ENCODE results near the gene CRYM. TPM values are rescaled to one million over a fixed set of nuclear protein-coding genes. Genes with fewer than 3 reads are reported as not detected.
"Not testable (repeated sequence)": the region's sequence is repeated elsewhere in the genome, so short reads cannot be mapped to it uniquely, and the experiment has no call there.

Gene CRYM
- total RNA-seq, 1 donor from 2014 or later: 0.79 TPM

DNA sequence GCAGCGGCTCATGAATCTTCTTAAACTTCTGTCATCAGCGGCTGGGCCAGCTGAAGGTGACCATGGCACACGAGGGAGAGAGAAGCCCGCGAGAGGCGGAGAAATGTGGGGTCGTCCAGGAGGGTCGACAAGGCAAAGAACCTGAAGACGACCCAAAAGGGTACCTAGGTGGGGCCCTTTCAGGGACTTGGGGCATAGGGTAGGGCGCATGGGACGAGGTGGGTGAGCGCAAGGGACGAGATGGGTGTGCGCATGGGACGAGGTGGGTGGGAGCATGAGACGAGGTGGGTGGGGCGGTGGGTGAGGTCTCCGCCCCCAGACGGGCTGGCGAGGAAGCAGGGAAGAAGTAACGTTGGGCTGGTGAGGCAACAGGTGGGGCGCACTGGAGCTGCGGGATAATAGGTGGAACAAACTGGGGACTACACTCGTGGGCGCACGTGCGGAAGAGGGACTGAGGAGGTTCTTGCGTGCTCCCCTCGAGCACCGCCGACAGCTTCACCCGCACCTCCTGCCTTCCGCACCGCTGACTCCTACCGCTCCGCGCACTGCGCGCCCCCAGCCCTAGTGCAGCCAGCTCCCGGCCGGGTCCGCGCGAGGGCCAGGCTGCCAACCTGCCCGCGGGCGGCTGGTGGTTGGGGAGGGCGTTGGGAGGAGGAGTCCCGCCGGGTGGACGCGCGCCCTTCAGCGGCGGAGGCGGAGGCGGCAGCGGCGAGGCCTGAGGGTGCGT, 23.2 kb upstream of the CRYM start:
- peak overlapping the region; percentile 88 for H3K4me3 ChIP-seq (ENCODE audit: low read depth, low read length)
- no peaks in the 10 kb centered on the region for H3K27me3 ChIP-seq (ENCODE audit: control insufficient read depth, insufficient read depth, low read length)
- DNase-seq (ENCODE audit: low read depth) (peak; percentile 80), FAIRE-seq (no peak)
- H3K36me3 ChIP-seq (ENCODE audit: control insufficient read depth, insufficient read depth, low read length): no peaks in the 10 kb centered on the region
- TF ChIP-seq, protein P1, sequence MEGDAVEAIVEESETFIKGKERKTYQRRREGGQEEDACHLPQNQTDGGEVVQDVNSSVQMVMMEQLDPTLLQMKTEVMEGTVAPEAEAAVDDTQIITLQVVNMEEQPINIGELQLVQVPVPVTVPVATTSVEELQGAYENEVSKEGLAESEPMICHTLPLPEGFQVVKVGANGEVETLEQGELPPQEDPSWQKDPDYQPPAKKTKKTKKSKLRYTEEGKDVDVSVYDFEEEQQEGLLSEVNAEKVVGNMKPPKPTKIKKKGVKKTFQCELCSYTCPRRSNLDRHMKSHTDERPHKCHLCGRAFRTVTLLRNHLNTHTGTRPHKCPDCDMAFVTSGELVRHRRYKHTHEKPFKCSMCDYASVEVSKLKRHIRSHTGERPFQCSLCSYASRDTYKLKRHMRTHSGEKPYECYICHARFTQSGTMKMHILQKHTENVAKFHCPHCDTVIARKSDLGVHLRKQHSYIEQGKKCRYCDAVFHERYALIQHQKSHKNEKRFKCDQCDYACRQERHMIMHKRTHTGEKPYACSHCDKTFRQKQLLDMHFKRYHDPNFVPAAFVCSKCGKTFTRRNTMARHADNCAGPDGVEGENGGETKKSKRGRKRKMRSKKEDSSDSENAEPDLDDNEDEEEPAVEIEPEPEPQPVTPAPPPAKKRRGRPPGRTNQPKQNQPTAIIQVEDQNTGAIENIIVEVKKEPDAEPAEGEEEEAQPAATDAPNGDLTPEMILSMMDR (IDR thresholded peaks at IDR 0.05; ENCODE audit: insufficient read depth, low read length, severe bottlenecking): peak; percentile 30

DNA sequence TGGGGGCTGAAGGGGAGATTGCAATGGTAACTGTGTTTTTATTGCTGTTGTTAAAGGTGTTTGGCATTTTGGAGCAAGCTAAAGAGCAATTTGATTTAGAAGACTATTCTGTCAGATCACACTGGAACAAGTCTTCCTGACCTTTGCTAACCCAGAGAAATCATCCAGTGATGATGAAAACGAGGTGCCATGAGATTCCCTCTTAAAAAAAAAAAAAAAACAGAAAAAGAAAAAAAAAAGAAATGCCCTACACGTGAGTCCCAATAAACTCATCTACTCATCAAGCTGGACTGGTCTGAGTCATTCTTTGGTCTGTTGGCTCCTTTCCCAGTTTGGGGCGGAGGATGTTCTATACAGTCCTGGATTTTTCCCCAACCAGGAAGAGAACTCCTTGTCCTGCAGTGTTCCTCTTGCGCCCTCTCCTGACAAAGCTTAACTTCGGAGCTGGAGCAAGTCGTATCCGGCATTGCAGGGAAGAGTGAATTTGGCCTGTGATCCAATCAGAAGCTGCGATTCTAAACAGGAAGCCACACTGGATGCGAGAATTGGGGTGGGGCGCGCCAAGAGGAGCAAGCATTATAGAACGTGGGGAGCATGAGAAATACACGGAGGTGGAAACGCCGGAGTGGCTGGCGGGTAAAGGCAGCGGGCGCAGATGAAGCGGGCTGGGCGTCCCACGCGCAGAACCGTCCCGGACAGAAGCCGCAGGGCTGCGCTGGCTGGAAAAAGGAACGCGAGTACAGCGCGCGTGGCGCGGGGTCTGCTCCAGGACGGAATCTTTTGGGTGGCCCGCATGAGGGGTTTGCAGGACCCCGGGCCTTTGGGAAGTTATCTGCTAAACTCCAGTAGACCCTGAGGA, 22.4 kb upstream of the CRYM start:
- FAIRE-seq (peak; percentile 90), DNase-seq (ENCODE audit: low read depth) (peak; percentile 100)
- Histone ChIP-seq H3K36me3 (ENCODE audit: control insufficient read depth, insufficient read depth, low read length) (no peaks in the 10 kb centered on the region), H3K27me3 (ENCODE audit: control insufficient read depth, insufficient read depth, low read length) (no peaks in the 10 kb centered on the region), H3K4me3 (ENCODE audit: low read depth, low read length) (peak overlapping the region; percentile 88)
- TF ChIP-seq, protein P1 (IDR thresholded peaks at IDR 0.05; ENCODE audit: insufficient read depth, low read length, severe bottlenecking): peak; percentile 82

DNA sequence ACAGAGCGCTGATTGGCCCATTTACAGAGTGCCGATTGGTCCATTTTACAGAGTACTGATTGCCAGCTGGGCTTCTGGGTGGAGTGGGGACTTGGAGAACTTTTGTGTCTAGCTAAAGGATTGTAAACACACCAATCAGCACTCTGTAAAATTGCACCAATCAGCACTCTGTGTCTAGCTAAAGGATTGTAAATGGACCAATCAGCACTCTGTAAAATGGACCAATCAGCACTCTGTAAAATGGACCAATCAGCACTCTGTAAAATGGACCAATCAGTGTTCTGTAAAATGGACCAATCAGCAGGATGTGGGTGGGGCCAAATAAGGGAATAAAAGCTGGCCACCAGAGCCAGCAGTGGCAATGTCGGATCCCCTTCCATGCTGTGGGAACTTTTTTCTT, 11.7 kb upstream of the CRYM start:
- not testable (repeated sequence) for FAIRE-seq; H3K4me3 ChIP-seq (ENCODE audit: low read depth, low read length); H3K36me3 ChIP-seq (ENCODE audit: control insufficient read depth, insufficient read depth, low read length); DNase-seq (ENCODE audit: low read depth); H3K27me3 ChIP-seq (ENCODE audit: control insufficient read depth, insufficient read depth, low read length)

DNA sequence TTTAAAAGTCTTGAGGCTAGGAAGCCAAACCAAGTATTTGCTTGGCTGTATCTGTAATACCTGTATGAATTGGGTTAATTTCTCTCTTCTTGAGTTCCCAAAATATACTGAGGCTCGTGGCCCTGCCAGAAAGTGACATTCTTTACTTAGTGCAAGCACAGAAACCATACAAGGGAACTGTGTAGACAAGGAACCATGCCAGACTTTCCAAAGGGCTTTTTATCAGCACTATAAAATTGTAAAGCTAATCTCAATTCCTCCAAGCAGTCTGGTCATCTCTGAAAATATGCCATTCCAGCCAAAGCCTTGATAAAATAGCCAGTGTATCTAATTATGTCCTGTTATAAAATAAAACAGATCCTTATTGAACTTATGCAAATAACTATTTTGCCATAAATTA, 7.2 kb upstream of the CRYM start:
- Histone ChIP-seq H3K36me3 (ENCODE audit: control insufficient read depth, insufficient read depth, low read length) (no peaks in the 10 kb centered on the region), H3K4me3 (ENCODE audit: low read depth, low read length) (no peak overlapping the region), H3K27me3 (ENCODE audit: control insufficient read depth, insufficient read depth, low read length) (no peaks in the 10 kb centered on the region)
- no peak for DNase-seq (ENCODE audit: low read depth)
- TF ChIP-seq, protein P1 (IDR thresholded peaks at IDR 0.05; ENCODE audit: insufficient read depth, low read length, severe bottlenecking): no peak
- no peak for FAIRE-seq

DNA sequence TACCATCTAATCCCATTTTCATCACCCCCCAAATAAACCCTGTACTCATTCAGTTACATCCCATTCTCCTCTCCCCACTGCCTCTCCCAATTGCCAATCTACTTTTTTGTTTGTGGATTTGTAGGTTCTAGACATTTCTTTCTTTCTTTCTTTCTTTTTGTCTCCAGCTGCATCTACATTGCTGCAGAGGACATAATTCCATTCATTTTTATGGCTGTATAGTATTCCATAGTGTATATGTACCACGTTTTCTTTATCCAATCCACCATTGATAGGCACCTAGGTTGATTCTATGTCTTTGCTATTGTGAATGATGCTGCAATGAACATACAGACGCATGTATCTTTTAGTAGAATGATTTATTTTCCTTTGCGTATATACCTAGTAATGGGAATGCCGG, 6.3 kb upstream of the CRYM start:
- Histone ChIP-seq H3K36me3 (ENCODE audit: control insufficient read depth, insufficient read depth, low read length) (no peaks in the 10 kb centered on the region), H3K4me3 (ENCODE audit: low read depth, low read length) (no peak overlapping the region), H3K27me3 (ENCODE audit: control insufficient read depth, insufficient read depth, low read length) (no peaks in the 10 kb centered on the region)
- no peak for DNase-seq (ENCODE audit: low read depth)
- TF ChIP-seq, protein P1 (IDR thresholded peaks at IDR 0.05; ENCODE audit: insufficient read depth, low read length, severe bottlenecking): no peak
- FAIRE-seq: no peak

DNA sequence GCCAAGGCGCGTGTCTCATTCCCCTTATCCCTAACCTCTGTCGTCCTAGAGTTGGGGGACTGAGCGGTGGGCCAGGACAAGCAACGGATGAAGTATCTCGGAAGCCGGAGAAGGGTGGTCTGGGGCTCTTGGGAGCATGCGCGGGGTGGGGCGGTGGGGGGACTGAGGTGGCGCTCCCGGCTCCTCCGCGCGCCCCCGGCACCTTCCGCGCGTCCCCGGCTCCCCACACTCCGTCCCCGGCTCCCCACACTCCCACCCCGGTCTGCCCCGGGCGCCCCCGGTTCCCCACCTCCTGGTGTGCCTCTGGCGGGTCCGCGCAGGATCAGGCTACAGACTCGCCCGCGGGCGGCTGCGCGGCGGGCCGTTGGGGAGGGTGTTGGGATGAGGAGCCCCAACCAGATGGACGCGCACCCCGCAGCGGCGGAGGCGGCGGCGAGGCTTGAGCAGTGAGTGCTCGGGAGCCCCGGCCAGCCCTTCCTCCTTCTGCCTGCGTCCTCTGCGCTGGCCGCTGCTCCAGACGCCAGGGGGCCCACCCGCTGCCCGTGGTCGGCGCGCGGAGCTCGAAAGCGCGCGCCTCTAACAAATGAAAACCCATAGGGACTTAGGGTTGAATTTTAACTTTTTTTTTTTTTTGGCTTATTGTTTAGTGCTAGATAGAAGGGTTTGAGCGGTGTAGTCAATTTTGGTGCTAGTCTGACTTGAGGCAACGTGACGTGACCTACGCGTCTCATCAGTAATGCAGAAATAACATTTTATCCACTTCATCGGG, 5.6 kb upstream of the CRYM start:
- TF ChIP-seq, protein P1 (IDR thresholded peaks at IDR 0.05; ENCODE audit: insufficient read depth, low read length, severe bottlenecking): peak; percentile 31
- Histone ChIP-seq H3K27me3 (ENCODE audit: control insufficient read depth, insufficient read depth, low read length) (no peaks in the 10 kb centered on the region), H3K36me3 (ENCODE audit: control insufficient read depth, insufficient read depth, low read length) (no peaks in the 10 kb centered on the region), H3K4me3 (ENCODE audit: low read depth, low read length) (peak overlapping the region; percentile 12)
- peak; percentile 8 for DNase-seq (ENCODE audit: low read depth)
- FAIRE-seq: no peak
